SH-SY5Y (cell line): ENCODE measurements around the gene HDAC10.

ENCODE experiments used
- GATA2 ChIP-seq: IDR thresholded peaks from 2 replicates; pipeline ENCODE4 v1.6.1; 2011; ENCODE audit warnings: mild to moderate bottlenecking, low read depth, low read length
- GATA3 ChIP-seq: IDR thresholded peaks from 2 replicates; pipeline ENCODE4 v1.6.1; 2011; ENCODE audit warnings: low read depth, mild to moderate bottlenecking, low read length, moderate library complexity

GRCh38 chr22:50266994-50267393 lies 15.9 kb upstream of the HDAC10 start:
- no peak for TF ChIP-seq GATA2
- no peak for TF ChIP-seq GATA3
